ENCODE measurements around the gene ZCCHC14. TPM values are rescaled to one million over a fixed set of nuclear protein-coding genes. Genes with fewer than 3 reads are reported as not detected.
"Not testable (repeated sequence)": the region's sequence is repeated elsewhere in the genome, so short reads cannot be mapped to it uniquely, and the experiment has no call there.

Gene ZCCHC14
- total and polyA plus RNA-seq, 10 of the 15 experiments (the other 5 are each of a cell fraction or from before 2014, with no cell fraction given), result 0.02 to 0.26 (median 0.05) TPM; not detected in 3

DNA sequence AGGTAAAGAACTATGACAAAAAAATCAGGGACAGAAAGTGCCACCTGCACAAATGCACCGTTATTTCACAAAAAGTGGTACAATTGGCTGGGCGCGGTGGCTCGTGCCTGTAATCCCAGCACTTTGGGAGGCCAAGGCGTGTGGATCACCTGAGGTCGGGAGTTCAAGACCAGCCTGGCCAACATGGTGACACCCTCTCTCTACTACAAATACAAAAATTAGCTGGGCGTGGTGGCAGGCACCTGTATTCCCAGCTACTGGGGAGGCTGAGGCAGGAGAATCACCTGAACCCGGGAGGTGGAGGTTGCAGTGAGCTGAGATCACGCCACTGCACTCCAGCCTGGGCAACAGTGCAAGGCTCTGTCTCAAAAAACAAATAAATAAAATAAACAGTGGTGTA, 102.9 kb downstream of the ZCCHC14 start:
- DNase-seq (ENCODE audit: low read depth, low spot score); H3K36me3 ChIP-seq (ENCODE audit: control insufficient read depth in 2 of 2, insufficient read depth in 2 of 2, low read length in 1 of 2); CTCF ChIA-PET; H4K20me1 ChIP-seq (ENCODE audit: control insufficient read depth, insufficient read depth); ATAC-seq; H3K9ac ChIP-seq (ENCODE audit: control insufficient read depth, insufficient read depth, low read length); H3K27ac ChIP-seq (ENCODE audit: control insufficient read depth, insufficient read depth); H3K4me2 ChIP-seq (ENCODE audit: control insufficient read depth, insufficient read depth); POLR2A ChIA-PET; H3K27me3 ChIP-seq (replicated peaks in 1 of 2; ENCODE audit: control insufficient read depth in 2 of 2, insufficient read depth in 2 of 2, low read length in 1 of 2); H3K4me3 ChIP-seq; H3K79me2 ChIP-seq (ENCODE audit: control insufficient read depth, insufficient read depth, low read length); H3K9me3 ChIP-seq (replicated peaks; ENCODE audit: control insufficient read depth, insufficient read depth, low read length); H2AFZ ChIP-seq (ENCODE audit: control insufficient read depth, low read depth, low read length); RAD21 ChIA-PET (ENCODE audit: unreplicated experiment); BruUV-seq (replicated peaks); FAIRE-seq: not testable (repeated sequence)
- H3K4me1 ChIP-seq (ENCODE audit: control insufficient read depth, insufficient read depth, low read length), result peaks cover 16% of the 10 kb centered on the region
- 99% methylated on average over 9 of the region's 9 CpGs for WGBS (ENCODE audit: insufficient coverage, insufficient replicate concordance, low lambda C conversion rate, missing lambda C conversion rate)
- in situ Hi-C loops (cut with MboI), result loop anchor here (10.0 kb wide), 2 partner anchors 475 to 835 kb away; partner anchors contain the start of genes MTHFSD and SLC7A5
- SMC1A ChIA-PET (ENCODE audit: uncharacterized antibody, unreplicated experiment), result interaction anchor here (1.2 kb wide), 1 partner anchor 383 kb away, joined by 4 read pairs; no protein-coding TSS in a partner anchor
- intact Hi-C loops (cut with micrococcal nuclease; ENCODE audit: unreplicated experiment), result loop anchor here (2.0 to 10.0 kb wide), 3 partner anchors 377 to 1065 kb away; partner anchors contain the start of genes BANP, KLHDC4 and ZFPM1

DNA sequence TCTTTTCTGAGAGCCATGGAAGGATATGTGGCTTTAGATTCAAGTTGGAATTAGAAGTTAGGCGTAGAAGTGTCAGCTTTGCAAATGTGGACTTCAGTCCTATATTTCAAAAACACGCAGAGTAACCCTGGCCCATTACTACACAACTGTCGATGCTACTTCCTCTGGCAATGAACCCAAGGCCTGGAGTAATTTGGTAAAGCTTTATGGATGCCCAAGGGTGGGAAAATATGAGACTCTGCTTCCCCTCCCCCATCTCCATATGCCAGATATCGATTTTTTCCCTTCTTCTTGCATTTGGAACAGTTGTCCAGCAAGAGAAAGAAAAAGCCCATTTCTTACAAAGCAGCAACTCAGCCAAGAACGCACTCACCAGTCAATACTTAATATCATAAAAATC, 103.6 kb downstream of the ZCCHC14 start:
- Histone ChIP-seq H2AFZ (ENCODE audit: control insufficient read depth, low read depth, low read length) (no peak overlapping the region), H3K4me2 (ENCODE audit: control insufficient read depth, insufficient read depth) (no peak overlapping the region), H3K4me3 (no peak overlapping the region), H3K9ac (ENCODE audit: control insufficient read depth, insufficient read depth, low read length) (no peak overlapping the region), H3K4me1 (ENCODE audit: control insufficient read depth, insufficient read depth, low read length) (peaks cover 16% of the 10 kb centered on the region), H3K27ac (ENCODE audit: control insufficient read depth, insufficient read depth) (no peak overlapping the region; the same call in 1 of the 2 replicates), H3K9me3 (replicated peaks; ENCODE audit: control insufficient read depth, insufficient read depth, low read length) (no peaks in the 10 kb centered on the region), H4K20me1 (ENCODE audit: control insufficient read depth, insufficient read depth) (no peaks in the 10 kb centered on the region), H3K27me3 (replicated peaks in 1 of 2; ENCODE audit: control insufficient read depth in 2 of 2, insufficient read depth in 2 of 2, low read length in 1 of 2) (no peaks in the 10 kb centered on the region), H3K36me3 (ENCODE audit: control insufficient read depth in 2 of 2, insufficient read depth in 2 of 2, low read length in 1 of 2) (no peaks in the 10 kb centered on the region), H3K79me2 (ENCODE audit: control insufficient read depth, insufficient read depth, low read length) (peaks cover 3% of the 10 kb centered on the region; the same call in 1 of the 2 replicates)
- BruUV-seq (replicated peaks), result no TSS peak
- 98% methylated on average over 5 of the region's 5 CpGs for WGBS (ENCODE audit: insufficient coverage, insufficient replicate concordance, low lambda C conversion rate, missing lambda C conversion rate)
- in situ Hi-C loops (cut with MboI), result loop anchor here (10.0 kb wide), 1 partner anchor 476 kb away; the partner anchor contains the start of gene SLC7A5
- DNase-seq (ENCODE audit: low read depth, low spot score), result no peak
- intact Hi-C loops (cut with micrococcal nuclease; ENCODE audit: unreplicated experiment), result loop anchor here (2.0 to 10.0 kb wide), 2 partner anchors 562 to 1066 kb away; partner anchors contain the start of genes BANP and ZFPM1
- ChIA-PET CTCF (interaction anchor here (1.6 kb wide), 1 partner anchor 74 kb away, joined by 6 read pairs; no protein-coding TSS in a partner anchor), RAD21 (ENCODE audit: unreplicated experiment) (interaction anchor here (1.0 to 1.2 kb wide), 2 partner anchors 72 to 390 kb away, joined by 4 to 6 read pairs; partner anchors contain the start of gene C16orf95), POLR2A (no interaction called here), SMC1A (ENCODE audit: uncharacterized antibody, unreplicated experiment) (interaction anchor here (1.2 to 1.4 kb wide), 2 partner anchors 9 to 383 kb away, joined by 4 read pairs; no protein-coding TSS in a partner anchor)
- no peak for ATAC-seq
- FAIRE-seq, result no peak
- TF ChIP-seq RELA (IDR thresholded peaks at IDR 0.05; ENCODE audit: borderline replicate concordance, partially characterized antibody) (no peak), IKZF2 (IDR thresholded peaks at IDR 0.05) (no peak), MTA2 (IDR thresholded peaks at IDR 0.05; ENCODE audit: low read depth) (no peak), CTCF (IDR thresholded peaks at IDR 0.05 in 2 of 3, conservative IDR thresholded peaks at IDR 0.05 in 1 of 3; ENCODE audit: control insufficient read depth in 2 of 3, extremely low read depth in 1 of 3, insufficient read depth in 1 of 3, low read depth in 3 of 3, low read length in 3 of 3) (no peak), ELK1 (IDR thresholded peaks at IDR 0.05; ENCODE audit: low read depth, low read length) (no peak)
- TF ChIP-seq, protein P1, sequence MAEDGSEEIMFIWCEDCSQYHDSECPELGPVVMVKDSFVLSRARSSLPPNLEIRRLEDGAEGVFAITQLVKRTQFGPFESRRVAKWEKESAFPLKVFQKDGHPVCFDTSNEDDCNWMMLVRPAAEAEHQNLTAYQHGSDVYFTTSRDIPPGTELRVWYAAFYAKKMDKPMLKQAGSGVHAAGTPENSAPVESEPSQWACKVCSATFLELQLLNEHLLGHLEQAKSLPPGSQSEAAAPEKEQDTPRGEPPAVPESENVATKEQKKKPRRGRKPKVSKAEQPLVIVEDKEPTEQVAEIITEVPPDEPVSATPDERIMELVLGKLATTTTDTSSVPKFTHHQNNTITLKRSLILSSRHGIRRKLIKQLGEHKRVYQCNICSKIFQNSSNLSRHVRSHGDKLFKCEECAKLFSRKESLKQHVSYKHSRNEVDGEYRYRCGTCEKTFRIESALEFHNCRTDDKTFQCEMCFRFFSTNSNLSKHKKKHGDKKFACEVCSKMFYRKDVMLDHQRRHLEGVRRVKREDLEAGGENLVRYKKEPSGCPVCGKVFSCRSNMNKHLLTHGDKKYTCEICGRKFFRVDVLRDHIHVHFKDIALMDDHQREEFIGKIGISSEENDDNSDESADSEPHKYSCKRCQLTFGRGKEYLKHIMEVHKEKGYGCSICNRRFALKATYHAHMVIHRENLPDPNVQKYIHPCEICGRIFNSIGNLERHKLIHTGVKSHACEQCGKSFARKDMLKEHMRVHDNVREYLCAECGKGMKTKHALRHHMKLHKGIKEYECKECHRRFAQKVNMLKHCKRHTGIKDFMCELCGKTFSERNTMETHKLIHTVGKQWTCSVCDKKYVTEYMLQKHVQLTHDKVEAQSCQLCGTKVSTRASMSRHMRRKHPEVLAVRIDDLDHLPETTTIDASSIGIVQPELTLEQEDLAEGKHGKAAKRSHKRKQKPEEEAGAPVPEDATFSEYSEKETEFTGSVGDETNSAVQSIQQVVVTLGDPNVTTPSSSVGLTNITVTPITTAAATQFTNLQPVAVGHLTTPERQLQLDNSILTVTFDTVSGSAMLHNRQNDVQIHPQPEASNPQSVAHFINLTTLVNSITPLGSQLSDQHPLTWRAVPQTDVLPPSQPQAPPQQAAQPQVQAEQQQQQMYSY (CRISPR knock-in tag; IDR thresholded peaks at IDR 0.05), result no peak
- TF ChIP-seq, protein P2, sequence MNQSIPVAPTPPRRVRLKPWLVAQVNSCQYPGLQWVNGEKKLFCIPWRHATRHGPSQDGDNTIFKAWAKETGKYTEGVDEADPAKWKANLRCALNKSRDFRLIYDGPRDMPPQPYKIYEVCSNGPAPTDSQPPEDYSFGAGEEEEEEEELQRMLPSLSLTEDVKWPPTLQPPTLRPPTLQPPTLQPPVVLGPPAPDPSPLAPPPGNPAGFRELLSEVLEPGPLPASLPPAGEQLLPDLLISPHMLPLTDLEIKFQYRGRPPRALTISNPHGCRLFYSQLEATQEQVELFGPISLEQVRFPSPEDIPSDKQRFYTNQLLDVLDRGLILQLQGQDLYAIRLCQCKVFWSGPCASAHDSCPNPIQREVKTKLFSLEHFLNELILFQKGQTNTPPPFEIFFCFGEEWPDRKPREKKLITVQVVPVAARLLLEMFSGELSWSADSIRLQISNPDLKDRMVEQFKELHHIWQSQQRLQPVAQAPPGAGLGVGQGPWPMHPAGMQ (IDR thresholded peaks at IDR 0.05; ENCODE audit: borderline replicate concordance), result no peak
